Measurements from ENCODE around the gene NLRC5.
"Not testable (repeated sequence)": the region's sequence is repeated elsewhere in the genome, so short reads cannot be mapped to it uniquely, and the experiment has no call there.

Gene NLRC5

DNA sequence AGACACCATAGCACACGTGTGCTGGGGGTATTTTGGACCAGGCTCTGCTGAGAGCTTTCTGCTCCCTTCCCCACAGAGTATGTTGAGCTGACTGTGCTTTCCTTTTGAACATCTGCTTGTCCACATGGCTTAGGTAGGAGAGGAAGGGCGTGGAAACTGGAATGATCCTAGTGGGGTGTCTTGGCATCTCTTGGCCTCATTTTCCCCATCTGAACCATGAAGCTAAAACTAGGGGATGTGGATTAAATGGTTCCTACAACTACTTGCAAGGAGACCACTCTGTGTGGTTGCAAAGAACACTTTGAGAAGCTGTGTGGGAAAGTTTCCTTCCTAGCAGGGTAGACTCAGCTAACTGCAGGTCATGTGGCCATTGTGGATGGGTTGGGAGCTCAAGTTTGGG lies 6.7 kb upstream of the NLRC5 start:
- Mint-ChIP-seq H3K4me3 (no peak overlapping the region), H3K27me3 (no peaks in the 10 kb centered on the region), H3K4me1 (ENCODE audit: low read depth in 2 of 2) (peaks cover 47 to 49% of the 10 kb centered on the region in 2 donors), H3K36me3 (ENCODE audit: insufficient read depth) (peaks cover 13% of the 10 kb centered on the region), H3K27ac (peak overlapping the region; percentile 72 to 75), H3K9me3 (no peaks in the 10 kb centered on the region)
- no peak for DNase-seq
- no peak for ATAC-seq (replicated peaks)

DNA sequence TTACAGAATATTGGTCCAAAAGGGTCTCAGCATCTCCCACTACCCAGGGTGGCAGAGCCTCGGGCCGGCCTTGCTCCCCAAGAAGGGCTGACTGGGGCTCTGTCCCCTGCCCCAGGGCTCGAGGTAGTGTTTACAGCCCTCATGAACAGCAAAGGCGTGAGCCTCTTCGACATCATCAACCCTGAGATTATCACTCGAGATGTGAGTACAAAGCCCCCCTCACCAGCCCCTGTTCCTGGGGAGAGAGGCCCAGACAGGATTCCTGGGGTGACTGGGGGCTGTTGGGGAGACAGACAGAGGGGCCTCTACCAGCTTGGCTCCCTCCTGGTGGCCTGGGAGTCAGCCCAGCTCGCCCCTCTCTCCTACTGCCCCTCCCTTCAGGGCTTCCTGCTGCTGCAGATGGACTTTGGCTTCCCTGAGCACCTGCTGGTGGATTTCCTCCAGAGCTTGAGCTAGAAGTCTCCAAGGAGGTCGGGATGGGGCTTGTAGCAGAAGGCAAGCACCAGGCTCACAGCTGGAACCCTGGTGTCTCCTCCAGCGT lies 6.1 kb upstream of the NLRC5 start:
- H3K4me3 Mint-ChIP-seq: no peak overlapping the region
- DNase-seq: no peak
- no peaks in the 10 kb centered on the region for H3K9me3 Mint-ChIP-seq

DNA sequence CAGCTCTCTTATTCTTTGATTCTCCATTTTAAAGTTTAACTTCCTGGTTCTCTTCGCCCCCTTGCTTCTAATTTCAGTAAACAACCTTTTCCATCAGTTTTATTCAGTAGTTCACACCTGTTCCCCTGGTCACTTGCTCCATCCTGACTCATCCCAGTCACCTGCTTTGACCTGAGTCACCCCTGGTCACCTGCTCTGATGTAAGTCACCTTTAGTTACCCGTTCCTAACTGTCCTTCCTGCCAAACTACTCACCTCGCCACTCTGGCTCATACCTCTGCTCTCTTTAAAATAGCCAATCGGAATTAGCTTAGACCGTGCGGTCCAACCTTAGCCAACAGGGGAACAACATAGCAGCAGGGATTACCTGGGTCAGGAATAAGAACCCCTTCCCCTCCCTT lies 4.7 kb upstream of the NLRC5 start:
- H3K4me1 Mint-ChIP-seq (ENCODE audit: low read depth in 2 of 2): peaks cover 64% of the 10 kb centered on the region in 2 donors
- no peaks in the 10 kb centered on the region for H3K27me3 Mint-ChIP-seq
- H3K27ac Mint-ChIP-seq: peak overlapping the region; percentile 59 to 90
- peaks cover 18% of the 10 kb centered on the region for H3K36me3 Mint-ChIP-seq (ENCODE audit: insufficient read depth)
- DNase-seq: no peak
- peak overlapping the region in 1 of 2 donors; percentile 5 for H3K4me3 Mint-ChIP-seq
- no peaks in the 10 kb centered on the region for H3K9me3 Mint-ChIP-seq
- no peak for ATAC-seq (replicated peaks)

More for the DNA sequence above, 6.1 kb upstream of the NLRC5 start:
- Mint-ChIP-seq H3K27ac (peak overlapping the region; percentile 72 to 75), H3K27me3 (no peaks in the 10 kb centered on the region), H3K4me1 (ENCODE audit: low read depth in 2 of 2) (peaks cover 53 to 55% of the 10 kb centered on the region in 2 donors), H3K36me3 (ENCODE audit: insufficient read depth) (peaks cover 13% of the 10 kb centered on the region)
- no peak for ATAC-seq (replicated peaks)

DNA sequence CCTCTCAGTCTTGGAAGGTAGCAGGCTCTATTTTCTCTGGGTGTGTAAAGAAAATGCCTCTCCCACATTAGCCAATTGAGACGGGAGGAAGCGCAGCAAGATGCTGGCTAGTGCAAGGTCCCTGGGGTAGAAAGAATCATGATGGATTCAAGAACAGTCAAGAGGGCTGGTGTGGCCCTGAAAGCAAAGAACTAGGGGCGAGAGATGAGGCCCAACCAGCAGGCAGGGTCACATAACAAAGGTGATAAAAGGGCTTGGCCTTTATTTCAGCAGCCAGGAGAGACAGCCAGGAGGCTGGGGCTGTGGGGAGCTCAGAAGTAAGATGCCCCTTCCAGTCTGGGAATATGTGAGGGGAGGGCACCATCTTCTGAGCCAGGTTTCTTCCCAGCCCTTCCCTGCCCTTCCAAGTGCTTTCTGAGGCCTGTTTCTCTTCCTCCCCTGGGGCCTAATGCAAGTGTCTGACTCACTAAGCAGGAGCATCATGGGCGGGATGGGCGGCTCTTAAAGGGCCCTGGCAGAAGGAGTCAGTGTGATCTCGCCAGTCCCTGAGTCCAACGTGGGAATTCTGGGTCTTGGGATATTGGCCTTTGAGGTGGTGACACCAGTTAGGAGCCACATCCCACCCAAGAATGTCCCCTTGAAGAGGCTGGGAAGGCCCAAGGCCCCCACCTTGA lies 3.9 kb upstream of the NLRC5 start:
- DNase-seq (no peak), ATAC-seq (replicated peaks) (no peak)
- Mint-ChIP-seq H3K9me3 (no peaks in the 10 kb centered on the region), H3K27ac (peak overlapping the region; percentile 90 to 99), H3K27me3 (no peaks in the 10 kb centered on the region), H3K36me3 (ENCODE audit: insufficient read depth) (peaks cover 26% of the 10 kb centered on the region), H3K4me3 (peak overlapping the region; percentile 31 to 33), H3K4me1 (ENCODE audit: low read depth in 2 of 2) (peaks cover 68% of the 10 kb centered on the region in 2 donors)

DNA sequence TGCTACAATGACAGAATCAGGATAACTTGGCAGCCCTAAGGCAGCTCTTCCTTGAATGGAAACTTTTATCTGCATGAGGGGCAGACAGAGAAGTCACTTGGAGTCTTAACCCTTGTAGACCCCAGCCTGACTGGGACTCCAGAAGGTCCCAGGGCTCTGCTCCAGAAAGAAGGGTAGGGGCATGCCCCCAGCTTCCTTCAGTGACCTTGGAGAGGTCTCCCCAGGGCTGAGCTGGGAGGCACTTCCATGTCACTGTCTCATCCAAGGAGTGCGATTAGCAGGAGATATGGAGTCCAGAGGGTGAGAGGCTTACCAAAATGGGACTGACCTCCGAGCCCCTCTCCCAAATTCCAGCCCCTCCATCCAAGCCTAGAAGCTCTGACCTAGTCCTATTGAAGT lies 3.4 kb upstream of the NLRC5 start:
- H3K27ac Mint-ChIP-seq: peak overlapping the region; percentile 90 to 99
- ATAC-seq (replicated peaks): no peak
- peaks cover 30% of the 10 kb centered on the region for H3K36me3 Mint-ChIP-seq (ENCODE audit: insufficient read depth)
- H3K4me3 Mint-ChIP-seq: peak overlapping the region; percentile 31 to 96
- H3K27me3 Mint-ChIP-seq: no peaks in the 10 kb centered on the region
- peaks cover 70 to 73% of the 10 kb centered on the region in 2 donors for H3K4me1 Mint-ChIP-seq (ENCODE audit: low read depth in 2 of 2)
- DNase-seq: no peak
- no peaks in the 10 kb centered on the region for H3K9me3 Mint-ChIP-seq

DNA sequence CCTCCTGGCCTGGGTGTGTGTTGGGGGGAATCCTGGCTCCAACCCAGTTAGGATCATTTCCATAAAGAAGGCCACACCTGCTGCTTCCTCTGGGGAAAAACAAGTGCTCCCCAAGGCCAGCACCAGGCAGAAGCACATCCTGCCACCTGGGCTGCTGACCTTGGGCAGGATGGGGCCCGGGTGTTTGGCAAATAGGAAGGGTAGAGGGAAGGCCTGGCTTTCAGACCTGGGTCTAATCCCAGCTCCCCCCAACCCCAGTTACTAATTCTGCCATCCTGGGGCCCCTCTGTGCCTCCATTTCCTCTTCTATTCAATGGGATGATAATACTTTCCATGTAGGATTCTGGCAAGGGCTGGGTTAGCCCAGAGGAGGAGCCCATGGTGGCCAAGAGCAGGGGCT lies 3.0 kb upstream of the NLRC5 start:
- Mint-ChIP-seq H3K4me1 (ENCODE audit: low read depth in 2 of 2) (peaks cover 67 to 71% of the 10 kb centered on the region in 2 donors), H3K36me3 (ENCODE audit: insufficient read depth) (peaks cover 32% of the 10 kb centered on the region), H3K4me3 (peak overlapping the region in 1 of 2 donors; percentile 96), H3K27ac (peak overlapping the region; percentile 90 to 99), H3K27me3 (no peaks in the 10 kb centered on the region), H3K9me3 (no peaks in the 10 kb centered on the region)
- DNase-seq (no peak), ATAC-seq (replicated peaks) (no peak)

DNA sequence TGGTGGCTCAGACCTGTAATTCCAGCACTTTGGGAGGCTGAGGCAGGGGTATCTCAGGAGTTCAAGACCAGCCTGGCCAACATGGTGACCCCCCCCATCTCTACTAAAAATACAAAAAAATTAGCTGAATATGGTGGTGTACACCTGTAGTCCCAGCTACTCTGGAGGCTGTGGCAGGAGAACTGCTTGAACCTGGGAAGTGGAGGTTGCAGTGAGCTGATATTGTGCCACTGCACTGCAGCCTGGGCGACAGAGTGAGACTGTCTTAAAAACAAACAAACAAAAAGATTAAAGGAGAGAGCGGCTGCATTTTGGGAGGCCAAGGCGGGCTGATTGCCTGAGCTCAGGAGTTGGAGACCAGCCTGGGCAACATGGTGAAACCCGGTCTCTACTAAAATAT lies 2.4 kb upstream of the NLRC5 start:
- Mint-ChIP-seq H3K36me3 (ENCODE audit: insufficient read depth) (peaks cover 33% of the 10 kb centered on the region), H3K27ac (peak overlapping the region; percentile 90 to 99), H3K4me3 (peak overlapping the region; percentile 91 to 96), H3K4me1 (ENCODE audit: low read depth in 2 of 2) (peaks cover 66 to 71% of the 10 kb centered on the region in 2 donors)
- not testable (repeated sequence) for H3K27me3 Mint-ChIP-seq; ATAC-seq (replicated peaks); DNase-seq; H3K9me3 Mint-ChIP-seq

DNA sequence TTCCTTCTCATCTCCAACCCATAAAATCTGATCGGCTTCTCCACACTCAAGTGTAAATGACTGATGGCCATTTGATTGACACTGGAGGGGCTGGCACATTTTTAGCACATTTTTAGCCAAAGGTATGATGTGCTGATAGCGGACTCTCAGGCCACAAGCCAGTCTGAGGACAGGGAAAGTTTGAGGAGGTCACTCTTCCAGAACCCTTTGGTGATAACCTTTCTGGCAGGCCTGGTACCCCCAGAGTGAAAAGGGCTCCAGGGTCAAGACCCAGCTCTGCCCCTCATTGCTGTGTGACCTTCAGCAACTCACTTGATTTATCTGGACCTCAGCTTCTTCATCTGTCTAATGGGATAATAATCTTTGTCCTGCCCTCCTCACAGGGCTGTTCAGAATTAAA lies 1.7 kb upstream of the NLRC5 start:
- Mint-ChIP-seq H3K4me3 (peak overlapping the region; percentile 91 to 96), H3K4me1 (ENCODE audit: low read depth in 2 of 2) (peaks cover 62 to 74% of the 10 kb centered on the region in 2 donors), H3K36me3 (ENCODE audit: insufficient read depth) (peaks cover 35% of the 10 kb centered on the region), H3K27me3 (no peaks in the 10 kb centered on the region), H3K9me3 (no peaks in the 10 kb centered on the region), H3K27ac (peak overlapping the region; percentile 90 to 99)
- DNase-seq: no peak
- no peak for ATAC-seq (replicated peaks)

DNA sequence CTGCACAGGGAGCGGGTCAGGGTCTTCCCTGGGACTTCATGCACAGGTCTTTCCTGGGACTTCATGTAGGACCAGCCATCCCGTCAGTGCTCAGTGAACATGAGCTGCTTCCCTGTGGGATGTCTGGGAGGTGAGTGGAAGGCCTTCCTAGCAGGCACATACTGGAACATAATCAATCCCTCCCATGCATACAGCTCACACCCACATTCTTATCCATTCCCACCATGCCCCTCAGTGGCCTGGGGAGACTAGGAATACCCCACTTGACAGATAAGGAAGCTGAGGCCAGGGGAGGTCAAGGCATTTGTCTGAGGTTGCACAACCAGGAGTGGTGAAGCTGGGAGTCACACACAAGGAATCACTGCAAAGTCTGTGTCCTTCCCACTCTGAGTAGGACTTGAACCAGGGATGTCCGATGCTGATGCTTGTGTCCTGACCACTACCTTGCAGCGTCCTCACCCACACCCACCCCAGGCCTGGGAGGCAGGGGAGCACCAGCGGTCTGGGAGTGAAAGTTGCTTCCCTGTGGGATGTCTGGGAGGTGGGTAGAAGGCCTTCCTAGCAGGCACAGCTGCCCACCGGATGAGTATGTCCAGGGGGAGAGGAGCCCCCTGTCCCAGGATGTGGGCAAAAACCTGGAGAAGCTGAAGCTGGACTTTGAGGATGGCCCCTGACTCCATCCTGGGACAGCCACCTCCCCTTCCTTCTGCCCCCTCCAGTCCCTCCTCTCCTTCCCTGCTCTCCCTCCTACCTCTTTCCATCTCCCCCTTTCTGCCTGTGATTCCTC lies 1.0 kb upstream of the NLRC5 start:
- Mint-ChIP-seq H3K27me3 (no peaks in the 10 kb centered on the region), H3K36me3 (ENCODE audit: insufficient read depth) (peaks cover 38% of the 10 kb centered on the region)
- no peak for ATAC-seq (replicated peaks)

DNA sequence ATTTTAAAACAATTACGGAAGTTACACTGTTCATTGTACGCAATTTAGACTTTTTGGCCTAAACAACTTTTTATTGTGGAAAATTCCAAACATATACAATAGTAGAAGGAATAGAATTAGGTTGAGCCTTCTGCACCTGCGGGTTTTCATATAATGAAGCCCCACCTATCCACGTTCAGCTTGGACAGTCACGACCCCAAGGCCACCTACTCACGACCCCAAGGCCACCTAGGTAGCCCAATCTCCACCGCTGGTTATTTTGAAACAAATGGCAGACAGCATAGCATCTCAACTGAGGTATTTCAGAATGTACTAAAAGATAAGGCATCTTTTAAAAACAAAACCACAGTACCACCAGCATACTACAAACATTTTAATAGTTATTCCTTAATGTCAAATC lies 631 bp downstream of the NLRC5 start:
- H3K4me1 Mint-ChIP-seq (ENCODE audit: low read depth in 2 of 2): peaks cover 70 to 83% of the 10 kb centered on the region in 2 donors

More for the DNA sequence above, 1.0 kb upstream of the NLRC5 start:
- DNase-seq: no peak
- Mint-ChIP-seq H3K9me3 (no peaks in the 10 kb centered on the region), H3K4me1 (ENCODE audit: low read depth in 2 of 2) (peaks cover 66 to 77% of the 10 kb centered on the region in 2 donors), H3K4me3 (peak overlapping the region; percentile 91 to 96), H3K27ac (peak overlapping the region; percentile 90 to 99)

DNA sequence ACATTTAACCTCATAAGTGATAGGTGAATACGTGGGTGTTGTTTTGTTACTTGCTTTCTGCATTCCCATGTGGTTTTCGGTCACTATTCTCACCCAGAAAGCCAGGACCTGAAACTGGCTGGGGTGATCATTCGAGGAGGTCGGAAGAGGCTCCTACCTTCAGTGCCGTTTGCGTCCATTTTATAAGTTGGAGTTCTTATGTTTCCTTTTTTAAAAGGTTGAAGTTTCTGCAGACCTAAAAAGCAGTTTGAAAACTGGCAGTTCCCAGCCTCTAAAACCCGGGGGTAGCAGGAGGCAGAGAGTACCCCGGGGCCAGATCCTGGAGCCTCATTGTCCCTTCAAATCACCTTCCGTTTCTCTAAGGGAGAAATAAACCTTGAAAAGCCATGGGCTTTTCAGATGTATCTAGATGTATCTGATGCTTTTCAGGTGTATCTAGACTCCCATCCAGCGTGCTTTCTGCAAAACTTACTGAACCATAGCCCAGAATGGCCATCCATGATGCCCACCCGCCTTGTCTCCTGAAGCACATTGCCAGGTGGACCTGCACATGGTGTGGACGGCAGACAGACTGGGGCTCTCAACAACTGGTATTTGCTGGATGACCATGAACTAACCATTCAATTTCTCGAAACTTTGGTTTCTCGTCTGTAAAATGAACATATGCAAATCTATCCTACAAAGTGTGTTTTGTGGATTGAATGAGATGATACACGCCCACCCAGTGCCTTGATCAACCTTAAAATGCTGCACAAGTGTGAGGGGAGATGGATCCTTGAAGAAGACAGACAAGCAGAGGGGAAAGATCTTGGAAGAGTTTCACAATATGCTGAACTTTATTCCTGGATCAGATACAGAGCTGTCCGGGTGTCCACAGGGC lies 1.3 kb downstream of the NLRC5 start:
- H3K4me1 Mint-ChIP-seq (ENCODE audit: low read depth in 2 of 2): peaks cover 70 to 80% of the 10 kb centered on the region in 2 donors
- no peak for ATAC-seq (replicated peaks)
- peak overlapping the region; percentile 90 to 99 for H3K27ac Mint-ChIP-seq
- no peaks in the 10 kb centered on the region for H3K27me3 Mint-ChIP-seq
- peak overlapping the region; percentile 91 to 96 for H3K4me3 Mint-ChIP-seq
- no peaks in the 10 kb centered on the region for H3K9me3 Mint-ChIP-seq
- DNase-seq: no peak
- peaks cover 47% of the 10 kb centered on the region for H3K36me3 Mint-ChIP-seq (ENCODE audit: insufficient read depth)

More for the DNA sequence above, 631 bp downstream of the NLRC5 start:
- ATAC-seq (replicated peaks) (no peak), DNase-seq (no peak)
- H3K27me3 Mint-ChIP-seq: no peaks in the 10 kb centered on the region
- H3K36me3 Mint-ChIP-seq (ENCODE audit: insufficient read depth): peaks cover 43% of the 10 kb centered on the region
- H3K4me3 Mint-ChIP-seq: peak overlapping the region; percentile 91 to 96
- H3K9me3 Mint-ChIP-seq: no peaks in the 10 kb centered on the region
- H3K27ac Mint-ChIP-seq: peak overlapping the region; percentile 90 to 99

DNA sequence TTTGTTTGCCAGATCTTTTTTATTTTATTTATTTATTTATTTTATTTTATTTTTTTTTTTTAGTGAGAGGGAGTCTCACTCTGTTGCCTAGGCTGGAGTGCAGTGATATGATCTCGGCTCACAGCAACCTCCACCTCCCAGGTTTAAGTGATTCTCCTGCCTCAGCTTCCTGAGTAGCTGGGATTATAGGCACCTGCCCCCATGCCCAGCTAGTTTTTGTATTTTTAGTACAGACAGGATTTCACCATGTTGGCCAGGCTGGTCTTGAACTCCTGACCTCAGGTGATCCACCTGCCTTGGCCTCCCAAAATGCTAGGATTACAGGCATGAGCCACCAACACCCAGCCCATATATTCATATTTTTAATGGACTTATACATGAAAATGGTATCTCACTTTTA lies 3.1 kb downstream of the NLRC5 start:
- not testable (repeated sequence) for ATAC-seq (replicated peaks); H3K27me3 Mint-ChIP-seq; H3K9me3 Mint-ChIP-seq; DNase-seq
- H3K4me1 Mint-ChIP-seq (ENCODE audit: low read depth in 2 of 2): peaks cover 73 to 77% of the 10 kb centered on the region in 2 donors
- H3K36me3 Mint-ChIP-seq (ENCODE audit: insufficient read depth): peaks cover 53% of the 10 kb centered on the region
- peak overlapping the region; percentile 90 to 99 for H3K27ac Mint-ChIP-seq
- H3K4me3 Mint-ChIP-seq: peak overlapping the region; percentile 75 to 91

DNA sequence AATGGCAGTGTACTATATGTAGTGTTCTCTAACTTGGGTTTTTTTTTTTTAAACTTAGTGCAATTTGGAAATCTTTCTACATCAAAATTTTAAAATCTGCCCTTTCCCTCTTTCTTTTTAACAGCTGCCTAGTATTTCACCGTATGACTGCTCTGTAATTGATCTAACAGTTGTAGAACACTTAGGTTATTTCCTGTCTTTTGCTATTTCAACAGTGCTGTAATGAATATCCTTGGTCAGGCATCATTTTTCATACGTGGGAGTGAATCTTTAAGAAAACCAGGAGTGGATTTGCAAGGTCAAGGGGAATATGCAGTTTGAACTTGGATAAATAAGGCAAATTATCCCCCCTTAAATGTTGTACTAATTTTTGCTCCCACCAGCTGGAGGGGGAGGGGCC lies 3.8 kb downstream of the NLRC5 start:
- H3K27me3 Mint-ChIP-seq: no peaks in the 10 kb centered on the region
- H3K4me3 Mint-ChIP-seq: peak overlapping the region; percentile 75 to 91
- peaks cover 71 to 77% of the 10 kb centered on the region in 2 donors for H3K4me1 Mint-ChIP-seq (ENCODE audit: low read depth in 2 of 2)
- H3K9me3 Mint-ChIP-seq: no peaks in the 10 kb centered on the region
- H3K27ac Mint-ChIP-seq: peak overlapping the region; percentile 90 to 97
- DNase-seq: no peak
- H3K36me3 Mint-ChIP-seq (ENCODE audit: insufficient read depth): peaks cover 60% of the 10 kb centered on the region
- ATAC-seq (replicated peaks): no peak
